ENCODE data around the gene ZNF214. TPM values are rescaled to one million over a fixed set of nuclear protein-coding genes. Genes with fewer than 3 reads are reported as not detected.

The ZNF214 gene
- total RNA-seq, 1 donor from 2014 or later: 1.8 TPM

DNA sequence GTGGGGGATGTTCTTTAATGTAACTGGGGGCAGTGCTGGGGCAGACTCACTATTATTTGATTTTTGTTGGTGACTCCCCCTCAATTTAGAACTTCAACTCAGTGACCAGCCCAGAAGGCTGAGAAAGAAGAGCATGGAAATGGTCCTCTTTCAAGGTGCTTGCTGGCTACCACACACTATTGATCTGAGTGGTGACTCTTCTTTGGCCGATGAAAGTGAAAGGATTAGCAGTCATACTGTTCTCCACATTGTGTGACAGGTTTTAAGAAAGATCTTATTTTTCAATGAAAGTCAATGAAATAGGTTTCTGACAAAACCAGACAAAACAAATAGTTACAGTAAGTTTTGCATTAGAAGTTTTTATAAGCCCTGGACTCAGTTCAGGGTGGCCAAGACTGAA lies 30.0 kb upstream of the ZNF214 start:
- Mint-ChIP-seq H3K27me3 (ENCODE audit: unreplicated experiment) (no peaks in the 10 kb centered on the region), H3K9me3 (ENCODE audit: unreplicated experiment) (no peaks in the 10 kb centered on the region), H3K4me3 (ENCODE audit: unreplicated experiment) (no peak overlapping the region), H3K27ac (ENCODE audit: unreplicated experiment) (no peak overlapping the region), H3K4me1 (ENCODE audit: low read depth, unreplicated experiment) (peaks cover 2% of the 10 kb centered on the region), H3K36me3 (ENCODE audit: unreplicated experiment) (no peaks in the 10 kb centered on the region)
- DNase-seq: no peak
- TF ChIP-seq, protein P1, sequence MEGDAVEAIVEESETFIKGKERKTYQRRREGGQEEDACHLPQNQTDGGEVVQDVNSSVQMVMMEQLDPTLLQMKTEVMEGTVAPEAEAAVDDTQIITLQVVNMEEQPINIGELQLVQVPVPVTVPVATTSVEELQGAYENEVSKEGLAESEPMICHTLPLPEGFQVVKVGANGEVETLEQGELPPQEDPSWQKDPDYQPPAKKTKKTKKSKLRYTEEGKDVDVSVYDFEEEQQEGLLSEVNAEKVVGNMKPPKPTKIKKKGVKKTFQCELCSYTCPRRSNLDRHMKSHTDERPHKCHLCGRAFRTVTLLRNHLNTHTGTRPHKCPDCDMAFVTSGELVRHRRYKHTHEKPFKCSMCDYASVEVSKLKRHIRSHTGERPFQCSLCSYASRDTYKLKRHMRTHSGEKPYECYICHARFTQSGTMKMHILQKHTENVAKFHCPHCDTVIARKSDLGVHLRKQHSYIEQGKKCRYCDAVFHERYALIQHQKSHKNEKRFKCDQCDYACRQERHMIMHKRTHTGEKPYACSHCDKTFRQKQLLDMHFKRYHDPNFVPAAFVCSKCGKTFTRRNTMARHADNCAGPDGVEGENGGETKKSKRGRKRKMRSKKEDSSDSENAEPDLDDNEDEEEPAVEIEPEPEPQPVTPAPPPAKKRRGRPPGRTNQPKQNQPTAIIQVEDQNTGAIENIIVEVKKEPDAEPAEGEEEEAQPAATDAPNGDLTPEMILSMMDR (IDR thresholded peaks at IDR 0.05; ENCODE audit: partially characterized antibody, unreplicated experiment): no peak

DNA sequence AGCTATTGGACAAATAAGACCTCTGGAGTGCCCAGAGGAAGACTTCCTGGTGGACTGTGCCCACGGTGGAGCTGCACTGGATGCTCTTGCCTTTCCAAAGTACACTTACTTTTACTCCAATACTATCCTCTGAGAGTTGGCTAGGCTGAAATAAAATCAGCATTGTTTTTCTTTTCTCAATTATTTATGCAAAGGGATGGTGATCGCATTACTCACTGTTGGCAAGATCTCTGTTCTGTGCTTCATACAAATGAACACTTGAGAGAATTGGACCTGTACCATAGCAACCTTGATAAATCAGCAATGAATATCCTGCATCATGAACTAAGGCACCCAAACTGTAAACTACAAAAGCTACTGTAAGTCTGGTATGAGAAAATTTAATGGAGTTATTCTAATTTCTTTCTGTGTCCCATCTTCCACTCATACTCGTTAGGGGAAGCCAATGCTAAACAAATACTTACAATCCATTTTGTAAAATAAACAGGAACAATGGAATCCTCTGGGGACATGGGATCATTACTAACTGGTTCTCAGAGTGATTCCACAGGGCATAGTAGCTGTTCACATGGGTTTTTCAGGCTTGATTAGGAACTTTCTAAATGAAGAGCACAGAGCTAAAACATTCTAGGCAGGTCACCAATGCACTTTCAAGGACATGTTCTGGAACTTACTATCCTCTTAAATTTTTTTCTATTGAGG lies 26.5 kb upstream of the ZNF214 start:
- Mint-ChIP-seq H3K27me3 (ENCODE audit: unreplicated experiment) (no peaks in the 10 kb centered on the region), H3K9me3 (ENCODE audit: unreplicated experiment) (no peaks in the 10 kb centered on the region), H3K36me3 (ENCODE audit: unreplicated experiment) (no peaks in the 10 kb centered on the region), H3K4me3 (ENCODE audit: unreplicated experiment) (no peak overlapping the region), H3K4me1 (ENCODE audit: low read depth, unreplicated experiment) (peaks cover 2% of the 10 kb centered on the region), H3K27ac (ENCODE audit: unreplicated experiment) (no peak overlapping the region)
- DNase-seq: no peak
- TF ChIP-seq, protein P1 (IDR thresholded peaks at IDR 0.05; ENCODE audit: partially characterized antibody, unreplicated experiment): no peak

DNA sequence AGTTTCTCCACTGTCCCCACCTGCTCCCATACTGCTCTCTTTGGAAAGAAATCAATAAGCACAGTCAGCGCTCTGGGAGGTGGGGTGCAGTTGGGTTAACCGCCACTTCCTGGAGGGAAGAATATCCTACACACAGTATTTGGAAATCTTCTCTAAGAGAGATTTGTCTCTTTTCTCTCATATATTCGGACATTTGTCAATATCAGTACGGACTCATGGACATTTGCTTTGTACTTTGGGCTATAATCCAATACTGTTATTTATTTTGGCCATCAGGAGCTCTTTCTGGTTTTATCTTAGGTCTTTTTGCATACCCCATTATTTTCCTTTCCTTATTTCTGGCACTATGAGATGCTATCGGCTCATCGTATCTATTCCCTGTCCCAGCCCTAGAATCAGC lies 13.9 kb upstream of the ZNF214 start:
- H3K9me3 Mint-ChIP-seq (ENCODE audit: unreplicated experiment): no peaks in the 10 kb centered on the region

DNA sequence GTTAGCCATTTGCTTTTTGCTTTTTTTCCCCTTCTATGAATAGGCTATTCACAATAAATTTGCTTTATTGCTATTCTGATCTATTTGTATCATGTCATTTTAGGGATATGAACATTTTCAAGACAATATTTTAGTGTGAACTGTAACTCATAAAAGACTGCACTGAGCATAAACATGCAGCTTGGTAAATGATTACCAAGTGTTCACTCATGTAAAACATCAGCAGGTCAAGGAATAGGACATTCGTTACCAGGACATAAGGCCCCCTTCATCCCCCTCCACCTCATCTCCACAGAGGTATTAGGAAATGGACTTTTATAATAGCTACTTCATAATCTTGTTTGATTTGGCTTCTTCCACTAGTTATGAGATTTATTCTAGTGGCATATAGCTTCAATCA lies 12.5 kb upstream of the ZNF214 start:
- no peaks in the 10 kb centered on the region for H3K36me3 Mint-ChIP-seq (ENCODE audit: unreplicated experiment)
- no peaks in the 10 kb centered on the region for H3K27me3 Mint-ChIP-seq (ENCODE audit: unreplicated experiment)
- DNase-seq: no peak
- no peak overlapping the region for H3K27ac Mint-ChIP-seq (ENCODE audit: unreplicated experiment)
- H3K9me3 Mint-ChIP-seq (ENCODE audit: unreplicated experiment): no peaks in the 10 kb centered on the region
- no peak overlapping the region for H3K4me3 Mint-ChIP-seq (ENCODE audit: unreplicated experiment)
- H3K4me1 Mint-ChIP-seq (ENCODE audit: low read depth, unreplicated experiment): no peaks in the 10 kb centered on the region
- TF ChIP-seq, protein P1 (IDR thresholded peaks at IDR 0.05; ENCODE audit: partially characterized antibody, unreplicated experiment): no peak

More for the DNA sequence above, 13.9 kb upstream of the ZNF214 start:
- Mint-ChIP-seq H3K27me3 (ENCODE audit: unreplicated experiment) (no peaks in the 10 kb centered on the region), H3K4me3 (ENCODE audit: unreplicated experiment) (no peak overlapping the region), H3K36me3 (ENCODE audit: unreplicated experiment) (no peaks in the 10 kb centered on the region), H3K27ac (ENCODE audit: unreplicated experiment) (no peak overlapping the region), H3K4me1 (ENCODE audit: low read depth, unreplicated experiment) (no peaks in the 10 kb centered on the region)
- TF ChIP-seq, protein P1 (IDR thresholded peaks at IDR 0.05; ENCODE audit: partially characterized antibody, unreplicated experiment): no peak
- DNase-seq: no peak

DNA sequence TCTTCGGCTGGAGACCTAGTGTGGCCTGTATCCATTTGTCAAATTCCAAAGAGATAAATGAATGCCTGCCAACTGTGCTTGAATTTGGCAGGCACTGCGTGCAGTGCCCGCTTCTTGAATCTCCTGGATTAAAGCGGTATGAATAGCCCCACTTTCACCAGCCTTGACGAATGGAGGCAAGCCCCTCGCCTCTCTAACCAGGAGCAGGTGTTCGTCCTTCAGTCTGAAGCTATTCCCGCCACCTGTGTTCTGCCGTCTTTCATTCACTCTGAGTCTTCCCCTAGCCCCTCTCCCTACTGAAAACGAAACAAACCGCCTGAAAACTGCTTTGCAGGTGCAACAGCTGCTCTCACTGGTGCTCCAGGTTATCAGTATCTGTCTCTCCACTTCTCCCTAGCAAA lies 11.3 kb upstream of the ZNF214 start:
- DNase-seq: no peak
- Mint-ChIP-seq H3K4me1 (ENCODE audit: low read depth, unreplicated experiment) (no peaks in the 10 kb centered on the region), H3K36me3 (ENCODE audit: unreplicated experiment) (no peaks in the 10 kb centered on the region), H3K4me3 (ENCODE audit: unreplicated experiment) (no peak overlapping the region), H3K27ac (ENCODE audit: unreplicated experiment) (no peak overlapping the region), H3K27me3 (ENCODE audit: unreplicated experiment) (no peaks in the 10 kb centered on the region), H3K9me3 (ENCODE audit: unreplicated experiment) (no peaks in the 10 kb centered on the region)
- TF ChIP-seq, protein P1 (IDR thresholded peaks at IDR 0.05; ENCODE audit: partially characterized antibody, unreplicated experiment): no peak

All from glutamatergic neuron (in vitro differentiated cells).